ENCODE measurements around the gene IL18. TPM values are rescaled to one million over a fixed set of nuclear protein-coding genes. Genes with fewer than 3 reads are reported as not detected.

The IL18 gene
- total RNA-seq, 2 donors from 2014 or later, result 4.0 to 8.8 TPM

GRCh38 chr11:112156956-112157766, 6.7 kb downstream of the IL18 start:
- H3K4me1 ChIP-seq (replicated peaks), result no peaks in the 10 kb centered on the region
- DNase-seq (ENCODE audit: low spot score), result no peak
- no peaks in the 10 kb centered on the region for H3K9me3 ChIP-seq
- TF ChIP-seq POLR2AphosphoS5 (IDR thresholded peaks at IDR 0.05) (peak; percentile 32), POLR2A (IDR thresholded peaks at IDR 0.05) (no peak), CTCF (IDR thresholded peaks at IDR 0.05) (no peak)
- H3K27ac ChIP-seq, result no peak overlapping the region
- intact Hi-C loops (cut with DNase I), result no loop called here
- H3K36me3 ChIP-seq, result no peaks in the 10 kb centered on the region
- H3K4me3 ChIP-seq, result no peak overlapping the region
- H3K27me3 ChIP-seq (replicated peaks; ENCODE audit: insufficient read depth), result no peaks in the 10 kb centered on the region
- WGBS, result 70% methylated on average over 4 of the region's 4 CpGs

GRCh38 chr11:112156153-112156955, 7.5 kb downstream of the IL18 start:
- WGBS, result 85% methylated on average over 5 of the region's 5 CpGs
- H3K27me3 ChIP-seq (replicated peaks; ENCODE audit: insufficient read depth), result no peaks in the 10 kb centered on the region
- DNase-seq (ENCODE audit: low spot score), result no peak
- TF ChIP-seq POLR2AphosphoS5 (IDR thresholded peaks at IDR 0.05) (no peak), CTCF (IDR thresholded peaks at IDR 0.05) (no peak), POLR2A (IDR thresholded peaks at IDR 0.05) (no peak)
- H3K36me3 ChIP-seq, result no peaks in the 10 kb centered on the region
- H3K4me1 ChIP-seq (replicated peaks), result no peaks in the 10 kb centered on the region
- intact Hi-C loops (cut with DNase I), result no loop called here
- H3K27ac ChIP-seq, result no peak overlapping the region
- no peaks in the 10 kb centered on the region for H3K9me3 ChIP-seq
- H3K4me3 ChIP-seq, result no peak overlapping the region

- TF ChIP-seq POLR2AphosphoS5 (IDR thresholded peaks at IDR 0.05) (no peak), CTCF (IDR thresholded peaks at IDR 0.05) (no peak), POLR2A (IDR thresholded peaks at IDR 0.05) (no peak)
- Histone ChIP-seq H3K4me3 (no peak overlapping the region), H3K36me3 (no peaks in the 10 kb centered on the region), H3K27me3 (replicated peaks; ENCODE audit: insufficient read depth) (no peaks in the 10 kb centered on the region), H3K4me1 (replicated peaks) (no peaks in the 10 kb centered on the region), H3K27ac (no peak overlapping the region), H3K9me3 (no peaks in the 10 kb centered on the region)
- no peak for DNase-seq (ENCODE audit: low spot score)
- intact Hi-C loops (cut with DNase I), result no loop called here
- 46% methylated on average over 5 of the region's 5 CpGs for WGBS
These were observed 13.4 kb downstream of the IL18 start for GRCh38 chr11:112150517-112150916.

DNA sequence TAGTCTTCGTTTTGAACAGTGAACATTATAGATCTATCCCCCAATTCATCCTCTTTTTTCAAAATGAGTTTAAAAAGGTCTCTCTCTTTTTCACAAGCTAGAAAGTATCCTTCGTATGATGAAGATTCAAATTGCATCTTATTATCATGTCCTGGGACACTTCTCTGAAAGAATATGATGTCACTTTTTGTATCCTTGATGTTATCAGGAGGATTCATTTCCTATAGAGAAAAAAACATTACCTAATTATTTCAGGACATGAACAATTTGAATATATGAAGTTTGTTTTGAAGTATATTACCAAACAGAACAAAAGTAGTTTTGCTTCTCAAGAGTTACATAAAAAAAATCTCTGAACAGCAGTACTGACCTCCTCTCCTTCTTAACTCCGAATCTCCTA, 20.3 kb downstream of the IL18 start:
- Histone ChIP-seq H3K36me3 (no peaks in the 10 kb centered on the region), H3K27me3 (replicated peaks; ENCODE audit: insufficient read depth) (no peaks in the 10 kb centered on the region), H3K9me3 (no peaks in the 10 kb centered on the region), H3K4me1 (replicated peaks) (no peaks in the 10 kb centered on the region), H3K4me3 (no peak overlapping the region), H3K27ac (no peak overlapping the region)
- WGBS, result 94% methylated on average over 3 of the region's 3 CpGs
- intact Hi-C loops (cut with DNase I), result no loop called here
- TF ChIP-seq POLR2AphosphoS5 (IDR thresholded peaks at IDR 0.05) (no peak), CTCF (IDR thresholded peaks at IDR 0.05) (no peak), POLR2A (IDR thresholded peaks at IDR 0.05) (no peak)
- no peak for DNase-seq (ENCODE audit: low spot score)
